T-helper 22 cell (primary cell): ENCODE data around the gene NCDN.

Experiments used
- DNase-seq: peaks from one replicate; pipeline ENCODE4 v3.0.0-alpha.2; 2020; ENCODE audit warnings: low read depth

The NCDN gene

DNA sequence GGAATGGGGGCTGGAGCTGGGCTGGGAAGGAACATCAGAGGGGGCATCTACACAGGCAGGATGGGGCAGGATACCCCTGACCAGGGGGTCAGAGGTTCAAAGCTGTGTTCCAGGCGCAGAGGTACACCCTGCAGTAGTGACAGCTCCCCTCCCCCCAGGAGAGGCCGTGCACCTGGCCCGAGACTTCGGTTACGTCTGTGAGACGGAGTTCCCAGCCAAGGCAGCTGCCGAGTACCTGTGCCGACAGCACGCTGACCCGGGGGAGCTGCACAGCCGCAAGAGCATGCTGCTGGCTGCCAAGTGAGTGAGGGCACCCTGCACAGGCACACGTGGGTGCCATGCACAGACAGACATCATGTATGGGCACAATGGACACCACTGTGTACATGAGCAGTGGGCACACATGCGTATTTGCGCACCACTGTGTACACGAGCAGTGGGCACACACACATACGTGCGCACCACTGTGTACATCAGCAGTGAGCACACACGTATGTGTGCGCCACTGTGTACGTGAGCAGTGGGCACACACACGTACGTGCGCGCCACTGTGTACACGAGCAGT, 33.0 kb downstream of the NCDN start:
- DNase-seq = no peak

DNA sequence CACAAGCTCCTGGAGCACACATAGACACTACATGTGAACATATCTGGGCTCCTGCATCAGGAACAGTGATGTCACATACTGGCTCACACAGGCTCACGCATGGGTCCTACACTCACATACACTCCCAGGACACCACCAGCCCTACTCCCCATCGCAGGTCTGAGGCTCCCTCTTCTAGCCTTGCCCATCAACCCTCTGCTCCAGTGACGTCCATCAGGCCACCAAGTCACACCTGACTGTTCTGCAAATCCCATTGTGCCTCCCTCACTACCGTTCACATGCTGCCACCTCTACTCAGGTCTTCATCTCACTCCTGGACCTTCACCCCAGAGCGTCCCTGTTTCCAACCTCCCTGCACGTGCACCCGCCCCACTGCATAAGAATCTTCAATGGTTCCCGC, 33.6 kb downstream of the NCDN start:
- no peak for DNase-seq

DNA sequence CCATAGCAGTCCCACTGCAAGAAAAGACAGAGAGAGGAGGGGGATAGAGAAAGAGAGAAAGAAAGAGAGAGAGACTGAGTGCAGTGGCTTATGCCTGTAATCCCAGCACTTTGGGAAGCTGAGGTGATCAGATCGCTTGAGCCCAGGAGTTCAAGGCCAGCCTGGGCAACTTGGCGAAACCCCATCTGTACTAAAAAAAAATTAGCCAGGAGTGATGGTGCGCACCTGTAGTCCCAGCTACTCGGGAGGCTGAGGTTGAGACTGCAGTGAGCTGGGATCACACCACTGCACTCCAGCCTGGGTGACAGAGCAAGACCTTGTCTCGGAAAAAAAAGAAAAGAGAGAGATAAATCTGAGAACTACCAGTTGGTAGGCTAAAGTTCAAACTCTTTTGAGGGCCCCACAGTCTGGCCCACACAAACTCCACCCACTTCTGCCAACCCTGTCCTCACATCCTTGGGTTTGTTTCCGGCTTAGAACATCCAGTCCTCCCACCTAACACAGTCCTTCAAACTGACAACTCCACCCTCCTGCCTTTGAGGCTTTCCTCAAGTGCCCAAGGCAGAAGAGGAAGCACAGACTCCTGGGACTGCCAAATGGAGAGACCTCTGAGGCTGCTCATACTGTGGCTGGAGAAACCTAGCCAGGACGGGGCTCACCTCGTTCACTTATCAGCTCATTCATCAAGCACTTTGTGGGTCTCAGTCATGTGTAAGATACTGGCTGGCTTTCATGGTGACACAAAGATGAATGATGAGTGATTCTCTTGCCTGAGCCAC, 35.6 kb downstream of the NCDN start:
- no peak for DNase-seq

DNA sequence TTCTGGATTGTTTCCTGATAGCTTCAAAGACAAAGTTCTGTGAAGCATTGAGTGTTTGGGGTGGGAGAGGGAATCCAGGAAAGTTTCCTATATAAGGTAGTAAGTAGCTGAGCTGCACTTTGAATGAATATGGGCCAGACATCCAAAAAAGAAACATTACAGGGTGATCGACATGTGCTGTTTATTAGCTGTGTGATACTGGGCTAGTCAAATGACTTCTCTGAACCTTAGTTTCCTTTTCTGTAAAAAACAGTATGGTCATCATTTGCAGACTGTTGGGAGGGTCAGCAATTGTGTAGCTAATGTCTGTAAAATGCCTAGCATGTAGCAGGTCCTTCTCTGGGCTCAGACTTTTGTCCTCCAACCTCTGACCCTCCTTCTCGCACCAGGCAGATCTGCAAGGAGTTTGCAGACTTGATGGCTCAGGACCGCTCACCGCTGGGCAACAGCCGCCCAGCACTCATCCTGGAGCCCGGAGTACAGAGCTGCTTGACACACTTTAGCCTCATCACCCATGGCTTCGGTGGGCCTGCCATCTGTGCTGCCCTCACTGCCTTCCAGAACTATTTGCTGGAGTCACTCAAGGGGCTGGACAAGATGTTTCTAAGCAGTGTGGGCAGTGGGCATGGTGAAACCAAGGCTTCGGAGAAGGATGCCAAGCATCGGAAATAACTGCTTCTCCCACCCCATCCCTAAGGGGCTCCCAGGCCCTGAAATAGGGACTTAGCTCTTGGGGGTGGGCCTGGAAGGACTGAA, 36.6 kb downstream of the NCDN start:
- no peak for DNase-seq

DNA sequence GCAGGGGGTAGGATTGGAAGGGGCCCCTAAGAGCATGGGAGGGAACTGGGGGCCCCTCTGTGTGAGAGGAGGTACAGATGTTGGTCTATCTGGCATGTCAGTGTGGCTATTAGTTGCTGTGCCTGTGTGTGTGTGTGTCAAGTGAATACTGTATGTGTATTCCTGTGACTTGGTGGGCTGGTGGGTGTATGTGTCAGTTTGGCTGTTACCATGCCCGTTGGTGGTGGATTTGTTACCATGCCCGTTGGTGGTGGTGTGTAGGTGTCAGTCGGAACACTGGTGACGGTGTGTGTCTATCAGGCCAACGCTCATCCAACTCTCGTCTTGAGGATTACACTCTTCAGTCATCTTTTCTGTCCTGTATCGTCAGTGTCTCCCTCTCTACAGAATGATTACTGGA, 38.1 kb downstream of the NCDN start:
- no peak for DNase-seq

DNA sequence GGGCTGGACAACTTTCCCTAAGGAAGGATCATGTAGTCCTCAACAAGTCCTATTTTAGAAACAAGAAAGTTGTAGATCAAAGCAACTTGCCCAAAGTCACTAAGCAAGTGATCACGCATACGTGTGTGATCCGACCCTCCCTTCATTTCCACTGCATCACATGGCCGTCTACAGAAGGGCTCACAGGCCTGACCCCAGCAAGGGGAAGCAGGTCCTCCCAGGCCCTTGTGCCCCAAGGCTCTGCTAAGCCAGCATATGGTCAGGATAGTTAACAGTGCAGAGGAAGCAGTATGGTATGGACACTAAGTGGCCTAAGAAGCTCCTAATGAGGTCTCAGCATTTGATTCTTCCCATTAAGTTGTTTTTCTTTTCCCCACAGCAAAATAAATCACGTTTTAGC, 40.3 kb downstream of the NCDN start:
- DNase-seq = no peak

DNA sequence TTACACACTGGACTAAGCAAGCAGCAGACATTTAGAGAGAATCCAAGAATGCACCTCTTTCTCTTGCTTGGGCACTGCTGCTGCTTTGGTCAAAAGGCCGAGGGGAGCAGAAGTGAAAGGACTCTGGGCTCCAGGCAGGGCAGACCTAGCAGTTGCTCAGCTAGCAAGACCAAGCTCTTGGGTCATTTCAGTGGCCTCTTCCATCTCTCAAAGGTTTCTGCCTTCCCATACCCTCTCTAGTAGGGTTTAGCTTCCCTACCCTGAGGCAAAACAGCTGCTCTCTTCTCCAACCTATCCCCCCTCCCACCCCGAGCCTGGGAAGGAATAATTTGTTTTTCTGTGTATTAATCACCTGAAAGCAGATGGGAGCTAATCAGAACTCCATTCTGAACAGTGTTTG, 41.3 kb downstream of the NCDN start:
- DNase-seq = no peak

DNA sequence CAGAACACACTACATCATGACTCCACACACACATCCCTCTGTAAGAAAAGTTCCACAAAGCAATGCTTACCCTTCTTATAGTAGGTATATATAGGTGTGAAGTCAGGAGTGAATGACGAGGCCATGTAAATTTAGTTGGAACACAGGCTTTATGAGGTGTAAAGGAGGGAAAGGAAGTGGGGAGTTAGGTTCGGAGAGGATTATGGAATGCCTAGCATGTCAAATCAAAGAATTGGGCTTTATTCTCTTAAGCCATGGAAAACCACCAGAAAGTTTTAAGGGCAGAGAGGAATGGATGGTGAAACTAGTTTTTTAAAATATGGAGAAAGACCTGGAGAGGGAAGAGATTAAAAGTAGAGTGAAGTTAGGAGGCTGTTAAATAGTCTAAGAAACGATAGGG, 41.8 kb downstream of the NCDN start:
- DNase-seq = no peak

DNA sequence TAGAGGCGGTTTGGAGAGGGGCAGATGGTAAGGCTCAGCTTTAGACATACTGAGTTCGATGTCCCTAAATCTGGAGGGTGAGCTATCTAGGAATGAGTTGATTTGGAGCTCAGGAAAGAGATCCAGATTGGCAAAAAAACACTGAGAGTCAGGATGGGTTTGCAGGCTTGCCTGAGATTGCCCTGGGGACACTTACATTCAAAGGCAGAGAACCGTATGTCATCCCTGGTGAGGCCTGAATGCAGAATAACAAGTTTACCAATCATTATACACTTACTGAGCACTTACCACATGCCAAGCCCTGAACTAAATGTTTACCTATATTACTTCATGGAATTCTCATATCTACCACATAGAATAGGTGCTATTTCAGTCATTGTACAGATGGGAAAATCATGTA, 43.0 kb downstream of the NCDN start:
- DNase-seq = no peak

DNA sequence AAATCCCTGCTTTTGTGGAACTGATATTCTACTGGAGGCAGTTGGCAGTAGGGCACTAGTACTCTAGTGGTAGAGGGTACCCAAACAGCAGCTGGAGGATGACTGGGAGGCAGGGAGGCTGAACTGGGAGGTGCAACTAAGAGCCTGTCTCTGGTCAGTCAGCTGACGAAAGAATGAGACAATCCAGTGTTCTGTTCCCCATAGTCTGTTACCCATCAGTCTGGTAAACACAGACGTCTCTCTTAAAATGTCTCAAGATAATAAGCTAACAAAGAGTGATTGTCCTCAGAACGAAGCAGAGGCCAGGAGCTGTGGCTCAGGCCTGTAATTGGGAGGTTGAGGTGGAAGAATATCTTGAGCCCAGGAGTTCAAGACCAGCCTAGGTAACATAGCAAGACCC, 45.9 kb downstream of the NCDN start:
- DNase-seq = no peak

DNA sequence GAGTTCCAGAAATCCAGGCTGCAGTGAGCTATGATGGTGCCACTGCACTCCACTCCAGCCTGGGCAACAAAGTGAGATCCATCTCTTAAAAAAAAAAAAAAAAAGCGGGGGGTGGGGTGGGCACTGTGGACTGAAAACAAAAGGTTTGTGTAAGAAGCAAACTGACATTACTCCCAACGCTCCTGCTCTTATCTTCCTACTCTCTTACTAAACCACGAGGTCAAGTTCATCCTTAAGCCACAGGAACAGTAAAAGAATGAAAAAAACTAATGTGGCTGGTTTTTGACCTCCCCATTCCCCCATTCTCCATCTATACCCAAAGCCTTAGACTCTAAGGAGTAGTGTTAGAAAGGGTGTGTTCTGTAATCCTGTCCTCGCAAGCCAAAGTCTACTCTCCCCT, 46.3 kb downstream of the NCDN start:
- DNase-seq = no peak

DNA sequence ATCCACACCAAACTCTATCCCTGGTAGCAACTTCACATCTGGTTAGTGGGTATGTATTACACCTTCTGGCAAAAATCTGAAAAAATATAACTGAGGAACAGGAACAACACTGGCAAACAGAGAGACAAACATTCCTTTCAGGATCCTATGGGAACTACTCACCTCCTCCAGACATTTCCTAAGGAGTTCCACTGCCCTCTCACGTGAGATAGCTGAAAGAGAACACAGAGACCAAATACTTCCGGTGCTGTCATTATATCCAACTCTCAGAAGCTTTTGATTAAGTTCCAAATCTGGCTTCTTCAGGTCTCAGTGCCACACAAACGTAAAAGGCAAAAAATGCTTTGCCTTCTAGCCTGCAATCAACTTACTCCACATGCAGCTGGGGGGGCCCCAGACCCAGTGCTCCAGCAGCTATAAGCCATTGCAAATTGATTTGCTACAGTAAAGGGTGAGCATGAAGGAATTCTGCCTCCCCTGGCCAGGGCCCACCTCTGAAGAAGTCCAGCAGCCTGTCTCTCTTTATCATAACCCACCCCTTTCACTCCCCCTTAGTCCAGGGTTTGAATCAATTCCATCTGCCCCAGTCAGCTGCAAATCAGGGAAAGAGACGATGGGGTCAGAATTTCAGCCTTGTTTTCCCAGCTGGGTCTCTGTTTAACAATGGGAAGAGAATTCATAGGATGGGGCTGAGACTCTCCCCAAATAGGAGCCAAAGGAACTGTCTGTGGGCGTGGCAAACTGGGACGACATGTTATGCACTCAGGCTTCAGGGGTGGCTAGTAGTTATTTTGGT, 47.7 kb downstream of the NCDN start:
- no peak for DNase-seq

DNA sequence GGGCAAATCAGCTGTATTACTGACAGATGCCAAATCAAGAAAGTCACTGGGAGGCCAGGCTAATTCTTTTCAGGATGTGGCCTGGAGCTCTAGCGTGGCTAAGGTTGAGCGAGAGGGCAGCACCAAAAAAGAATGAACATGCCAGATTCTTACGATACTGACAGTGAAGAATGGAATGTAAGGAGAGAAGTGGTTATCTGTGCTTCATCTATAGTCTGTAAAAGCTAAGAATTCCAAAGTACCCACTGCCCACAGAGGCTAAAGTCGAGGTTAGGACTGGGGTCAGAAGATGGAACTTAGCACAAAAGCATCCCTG, 48.2 kb downstream of the NCDN start:
- no peak for DNase-seq

DNA sequence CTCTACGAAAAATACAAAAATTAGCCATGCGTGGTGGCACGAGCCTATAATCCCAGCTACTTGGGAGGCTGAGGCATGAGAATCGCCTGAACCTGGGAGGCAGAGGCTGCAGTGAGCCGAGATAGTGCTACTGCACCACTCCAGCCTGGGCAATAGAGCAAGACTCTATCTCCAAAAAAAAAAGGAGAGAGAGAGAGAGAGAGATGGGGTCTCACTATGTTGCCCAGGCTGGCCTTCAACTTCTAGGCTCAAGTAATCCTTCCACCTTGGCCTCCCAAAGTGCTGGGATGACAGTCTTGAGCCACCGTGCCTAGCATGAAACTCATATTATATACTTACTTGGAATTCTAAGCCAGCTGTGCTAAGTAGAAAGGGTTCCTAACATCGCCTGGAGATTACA, 54.1 kb downstream of the NCDN start:
- no peak for DNase-seq

DNA sequence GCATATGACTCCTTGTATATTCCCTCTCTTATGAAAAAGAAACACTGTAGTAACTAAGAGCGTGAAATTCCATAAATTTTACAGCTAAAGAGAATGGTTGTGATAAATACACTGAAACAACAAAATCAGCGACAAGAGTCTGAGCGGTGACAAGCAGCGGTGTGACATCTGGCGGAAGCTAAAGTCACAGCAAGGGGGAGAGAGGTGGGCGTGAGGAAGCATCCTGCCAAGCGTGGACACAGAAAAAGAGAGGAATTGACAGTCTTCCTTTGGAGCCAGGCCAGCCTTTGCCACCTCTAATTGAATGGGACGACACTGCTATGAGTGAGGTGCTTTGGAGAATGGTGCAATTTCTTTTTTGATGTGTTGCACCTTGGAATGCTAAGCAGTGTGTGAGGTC, 57.8 kb downstream of the NCDN start:
- no peak for DNase-seq
